Skeletal muscle tissue (tissue), 4 donors: ENCODE data around the gene ASPDH. TPM values are rescaled to one million over a fixed set of nuclear protein-coding genes. Genes with fewer than 3 reads are reported as not detected.

Experiments used
- H3K27ac ChIP-seq: one replicate; pipeline ENCODE4 v1.7.0; 2013; ENCODE audit warnings: mild to moderate bottlenecking, low read depth, low read length, inconsistent platforms
- H3K27me3 ChIP-seq, 3 donors: one replicate each; pipeline ENCODE4 v1.7.0; 2013; ENCODE audit warnings: low read length in 3 of 3; ENCODE audit not compliant: control insufficient read depth in 3 of 3, insufficient read depth in 3 of 3
- H3K36me3 ChIP-seq, 3 donors: one replicate each; pipeline ENCODE4 v1.7.0; 2013; ENCODE audit warnings: low read length in 3 of 3; ENCODE audit not compliant: control insufficient read depth in 3 of 3, insufficient read depth in 3 of 3
- H3K4me1 ChIP-seq, 3 donors: one replicate each; pipeline ENCODE4 v1.7.0; 2013; ENCODE audit warnings: low read length in 3 of 3, mild to moderate bottlenecking in 3 of 3; ENCODE audit not compliant: control insufficient read depth in 3 of 3, insufficient read depth in 3 of 3
- H3K4me3 ChIP-seq, 3 donors: one replicate each; pipeline ENCODE4 v1.7.0; 2013; ENCODE audit warnings: low read length in 3 of 3
- H3K9ac ChIP-seq, 3 donors: one replicate each; pipeline ENCODE4 v1.7.0; 2013; ENCODE audit warnings: low read length in 3 of 3, mild to moderate bottlenecking in 3 of 3, moderate library complexity in 2 of 3, low read depth in 1 of 3
- H3K9me3 ChIP-seq, 3 donors: one replicate each; pipeline ENCODE4 v1.7.0; 2013; ENCODE audit warnings: low read length in 3 of 3; ENCODE audit not compliant: control insufficient read depth in 3 of 3
- total RNA-seq: library from RNA; depleted of rRNA; stranded (reverse); fragments of >200 nt; gene quantifications from one replicate; pipeline ENCODE4 v1.2.3, GENCODE V29; 2014
- donor health status: Osteomylitis.

Gene ASPDH
- total RNA-seq, 1 donor from 2014 or later: not detected

- Histone ChIP-seq H3K9me3 (peaks cover 0 to 7% (median 0%) of the 10 kb centered on the region in 3 donors), H3K9ac (peak overlapping the region; percentile 1 to 76 (median 40)), H3K4me3 (peak overlapping the region; percentile 50 to 65 (median 59)), H3K27me3 (no peaks in the 10 kb centered on the region), H3K4me1 (peaks cover 16 to 51% (median 30%) of the 10 kb centered on the region in 3 donors), H3K36me3 (peaks cover 13 to 17% (median 13%) of the 10 kb centered on the region in 3 donors), H3K27ac (peak overlapping the region; percentile 88)
Measured at GRCh38 chr19:50490411-50490811, 23.3 kb downstream of the ASPDH start.

GRCh38 chr19:50489461-50490011, 24.2 kb downstream of the ASPDH start:
- H3K27me3 ChIP-seq: no peaks in the 10 kb centered on the region
- peaks cover 0 to 7% (median 0%) of the 10 kb centered on the region in 3 donors for H3K9me3 ChIP-seq
- peaks cover 16 to 48% (median 30%) of the 10 kb centered on the region in 3 donors for H3K4me1 ChIP-seq
- peaks cover 13 to 17% (median 15%) of the 10 kb centered on the region in 3 donors for H3K36me3 ChIP-seq
- peak overlapping the region in 1 of 3 donors; percentile 36 for H3K4me3 ChIP-seq
- peak overlapping the region; percentile 69 for H3K27ac ChIP-seq
- peak overlapping the region in 1 of 3 donors; percentile 69 for H3K9ac ChIP-seq

- Histone ChIP-seq H3K4me1 (peaks cover 16 to 48% (median 30%) of the 10 kb centered on the region in 3 donors), H3K9ac (peak overlapping the region in 1 of 3 donors; percentile 69), H3K4me3 (no peak overlapping the region), H3K9me3 (peaks cover 0 to 7% (median 0%) of the 10 kb centered on the region in 3 donors), H3K27ac (peak overlapping the region; percentile 69), H3K27me3 (no peaks in the 10 kb centered on the region), H3K36me3 (peaks cover 15 to 17% (median 15%) of the 10 kb centered on the region in 3 donors)
Measured at GRCh38 chr19:50488389-50489194, 25.1 kb downstream of the ASPDH start.

GRCh38 chr19:50486823-50487515, 26.7 kb downstream of the ASPDH start:
- Histone ChIP-seq H3K4me1 (peaks cover 16 to 48% (median 26%) of the 10 kb centered on the region in 3 donors), H3K9ac (no peak overlapping the region), H3K27me3 (no peaks in the 10 kb centered on the region), H3K4me3 (no peak overlapping the region), H3K9me3 (peaks cover 0 to 7% (median 0%) of the 10 kb centered on the region in 3 donors), H3K36me3 (peaks cover 17 to 21% (median 19%) of the 10 kb centered on the region in 3 donors), H3K27ac (peak overlapping the region; percentile 36)

GRCh38 chr19:50485284-50485955, 28.3 kb downstream of the ASPDH start:
- Histone ChIP-seq H3K27me3 (no peaks in the 10 kb centered on the region), H3K36me3 (peaks cover 24 to 27% (median 26%) of the 10 kb centered on the region in 3 donors), H3K27ac (peak overlapping the region; percentile 36), H3K9me3 (peaks cover 0 to 5% (median 0%) of the 10 kb centered on the region in 3 donors), H3K4me3 (no peak overlapping the region), H3K9ac (no peak overlapping the region), H3K4me1 (peaks cover 8 to 33% (median 16%) of the 10 kb centered on the region in 3 donors)

GRCh38 chr19:50482916-50483315, 30.8 kb downstream of the ASPDH start:
- Histone ChIP-seq H3K9ac (peak overlapping the region in 1 of 3 donors; percentile 45), H3K27me3 (no peaks in the 10 kb centered on the region), H3K4me3 (no peak overlapping the region), H3K27ac (no peak overlapping the region), H3K4me1 (peaks cover 2 to 32% (median 11%) of the 10 kb centered on the region in 3 donors), H3K36me3 (peaks cover 44 to 47% (median 46%) of the 10 kb centered on the region in 3 donors), H3K9me3 (peaks cover 0 to 4% (median 0%) of the 10 kb centered on the region in 3 donors)

- Histone ChIP-seq H3K4me3 (no peak overlapping the region), H3K9me3 (peaks cover 0 to 4% (median 0%) of the 10 kb centered on the region in 3 donors), H3K36me3 (peaks cover 42 to 47% (median 45%) of the 10 kb centered on the region in 3 donors), H3K27ac (no peak overlapping the region), H3K9ac (peak overlapping the region in 1 of 3 donors; percentile 45), H3K4me1 (peaks cover 6 to 37% (median 14%) of the 10 kb centered on the region in 3 donors), H3K27me3 (no peaks in the 10 kb centered on the region)
Measured at GRCh38 chr19:50482271-50482855, 31.4 kb downstream of the ASPDH start.

GRCh38 chr19:50481351-50482149, 32.2 kb downstream of the ASPDH start:
- no peak overlapping the region for H3K27ac ChIP-seq
- no peak overlapping the region for H3K9ac ChIP-seq
- H3K4me3 ChIP-seq: no peak overlapping the region
- H3K4me1 ChIP-seq: peaks cover 13 to 37% (median 15%) of the 10 kb centered on the region in 3 donors
- H3K9me3 ChIP-seq: no peaks in the 10 kb centered on the region
- peaks cover 33 to 41% (median 38%) of the 10 kb centered on the region in 3 donors for H3K36me3 ChIP-seq
- no peaks in the 10 kb centered on the region for H3K27me3 ChIP-seq
